CD14-positive monocyte (primary cell): ENCODE data around the gene TLCD3B. TPM values are rescaled to one million over a fixed set of nuclear protein-coding genes. Genes with fewer than 3 reads are reported as not detected.
A peak's percentile ranks its signal among the peaks of the same experiment; 100 is the strongest.

Experiments used
- DNase-seq, 3 donors: peaks; one replicate each; pipeline ENCODE4 v3.0.0-alpha.2; 2011 to 2022
- H2AFZ ChIP-seq: 2 replicates; pipeline ENCODE4 v1.6.0; 2012; ENCODE audit warnings: mild to moderate bottlenecking, low read depth, low read length, inconsistent platforms; ENCODE audit not compliant: insufficient read depth, poor library complexity, severe bottlenecking
- H3K27ac ChIP-seq, 2 donors: 1 replicate in 1 of 2; 2 replicates in 1 of 2; pipeline ENCODE4 v1.5.1; 2012 to 2013; ENCODE audit warnings: low read length in 2 of 2, control low read depth in 1 of 2, inconsistent platforms in 1 of 2, low read depth in 1 of 2, mild to moderate bottlenecking in 1 of 2
- H3K27me3 ChIP-seq, 2 donors: one replicate each; pipeline versions ENCODE4 v1.6.0 to v1.6.1; 2011 to 2013; ENCODE audit warnings: low read length in 2 of 2; ENCODE audit not compliant: control insufficient read depth in 2 of 2, insufficient read depth in 2 of 2
- H3K36me3 ChIP-seq, 2 donors: replicated peaks in 1 of 2; 1 replicate in 1 of 2; 2 replicates in 1 of 2; pipeline versions ENCODE4 v1.5.1 to v1.6.1; 2012 to 2013; ENCODE audit warnings: low read length in 2 of 2, control low read depth in 1 of 2, inconsistent platforms in 1 of 2, mild to moderate bottlenecking in 1 of 2; ENCODE audit not compliant: insufficient read depth in 2 of 2, control insufficient read depth in 1 of 2
- H3K4me1 ChIP-seq, 2 donors: 1 replicate in 1 of 2; 2 replicates in 1 of 2; pipeline versions ENCODE4 v1.5.1 to v1.6.1; 2012 to 2013; ENCODE audit warnings: low read length in 2 of 2, control low read depth in 1 of 2, inconsistent platforms in 1 of 2, mild to moderate bottlenecking in 1 of 2, moderate library complexity in 1 of 2; ENCODE audit not compliant: insufficient read depth in 2 of 2, control insufficient read depth in 1 of 2
- H3K4me2 ChIP-seq: replicated peaks from 2 replicates; pipeline ENCODE3; 2012; ENCODE audit warnings: low read length, moderate library complexity, mild to moderate bottlenecking; ENCODE audit not compliant: poor library complexity, severe bottlenecking; ENCODE audit errors: extremely low read depth
- H3K4me3 ChIP-seq, 3 experiments: fragments of 200-600 bp in 1 of 3; sonication (generic) in 1 of 3; replicated peaks in 1 of 3; 1 replicate in 2 of 3; 2 replicates in 1 of 3; pipeline ENCODE4 v1.5.1; 2011 to 2013; ENCODE audit warnings: low read length in 3 of 3, mild to moderate bottlenecking in 3 of 3, control low read depth in 2 of 3, low read depth in 2 of 3, inconsistent platforms in 1 of 3, moderate library complexity in 1 of 3
- H3K79me2 ChIP-seq: 2 replicates; pipeline ENCODE4 v1.6.0; 2012; ENCODE audit warnings: mild to moderate bottlenecking, control low read depth, inconsistent platforms, low read length, moderate library complexity; ENCODE audit not compliant: insufficient read depth
- H3K9ac ChIP-seq: 2 replicates; pipeline ENCODE4 v1.6.0; 2017; ENCODE audit warnings: low read length, mild to moderate bottlenecking; ENCODE audit not compliant: insufficient read depth, poor library complexity, severe bottlenecking
- H3K9me3 ChIP-seq, 2 donors: replicated peaks in 1 of 2; 1 replicate in 1 of 2; 2 replicates in 1 of 2; pipeline versions ENCODE4 v1.5.1 to v1.6.1; 2012 to 2013; ENCODE audit warnings: low read length in 2 of 2, control low read depth in 1 of 2; ENCODE audit not compliant: control insufficient read depth in 1 of 2, insufficient read depth in 1 of 2
- H4K20me1 ChIP-seq: 2 replicates; pipeline ENCODE4 v1.6.0; 2012; ENCODE audit warnings: mild to moderate bottlenecking, low read length, control low read depth, moderate library complexity; ENCODE audit not compliant: insufficient read depth
- H3K27ac Mint-ChIP-seq, 7 donors: one replicate each; pipeline ENCODE4 v1.8.0; 2020; ENCODE audit warnings: mild to moderate bottlenecking in 7 of 7, mixed read lengths in 7 of 7, moderate library complexity in 6 of 7, inconsistent platforms in 2 of 7
- H3K27me3 Mint-ChIP-seq, 3 donors: one replicate each; pipeline ENCODE4 v1.8.0; 2021 to 2022; ENCODE audit warnings: low read depth in 3 of 3, mild to moderate bottlenecking in 3 of 3, mixed read lengths in 3 of 3, moderate library complexity in 3 of 3, inconsistent platforms in 1 of 3
- H3K36me3 Mint-ChIP-seq, 2 donors: one replicate each; pipeline ENCODE4 v1.8.0; 2020; ENCODE audit warnings: mixed read lengths in 2 of 2, inconsistent platforms in 1 of 2, mild to moderate bottlenecking in 1 of 2
- H3K4me1 Mint-ChIP-seq: one replicate; pipeline ENCODE4 v1.8.0; 2020; ENCODE audit warnings: mild to moderate bottlenecking, mixed read lengths
- H3K4me3 Mint-ChIP-seq, 2 donors: one replicate each; pipeline ENCODE4 v1.8.0; 2020; ENCODE audit warnings: mild to moderate bottlenecking in 2 of 2, mixed read lengths in 2 of 2, moderate library complexity in 1 of 2
- H3K9me3 Mint-ChIP-seq, 7 donors: one replicate each; pipeline ENCODE4 v1.8.0; 2020 to 2022; ENCODE audit warnings: mixed read lengths in 7 of 7, mild to moderate bottlenecking in 6 of 7, moderate library complexity in 6 of 7, inconsistent platforms in 2 of 7
- WGBS: methylation state at CpG from one replicate; pipeline ENCODE4 v1.1.5; 2013; ENCODE audit warnings: missing lambda C conversion rate; ENCODE audit not compliant: insufficient coverage; 5-methylcytosine and 5-hydroxymethylcytosine counted together
- intact Hi-C, 2 donors: fragments of 100-400 bp; cut with micrococcal nuclease; formaldehyde crosslinking; loops; one replicate each; pipeline versions ENCODE4 v1.15.0 to v1.15.1; 2023
- polyA plus RNA-seq, 3 donors: library from polyadenylated mRNA; depleted of rRNA in 1 of 3; unstranded in 2 of 3; stranded (reverse) in 1 of 3; fragments of 300-500 nt in 2 of 3; fragments of >200 nt in 1 of 3; fragmentation: Illumina TruSeq in 2 of 3; gene quantifications; 1 replicate in 2 of 3; 2 replicates in 1 of 3; pipeline ENCODE4 v1.2.3, GENCODE V29; 2012 to 2021
- TF ChIP-seq, protein P1 (sequence below): fragments of 200-600 bp; IDR thresholded peaks from one replicate; pipeline ENCODE4 v1.8.0; 2022; ENCODE audit warnings: antibody characterized with exemption, mild to moderate bottlenecking

TLCD3B gene
- polyA plus RNA-seq, 3 donors: not detected

DNA sequence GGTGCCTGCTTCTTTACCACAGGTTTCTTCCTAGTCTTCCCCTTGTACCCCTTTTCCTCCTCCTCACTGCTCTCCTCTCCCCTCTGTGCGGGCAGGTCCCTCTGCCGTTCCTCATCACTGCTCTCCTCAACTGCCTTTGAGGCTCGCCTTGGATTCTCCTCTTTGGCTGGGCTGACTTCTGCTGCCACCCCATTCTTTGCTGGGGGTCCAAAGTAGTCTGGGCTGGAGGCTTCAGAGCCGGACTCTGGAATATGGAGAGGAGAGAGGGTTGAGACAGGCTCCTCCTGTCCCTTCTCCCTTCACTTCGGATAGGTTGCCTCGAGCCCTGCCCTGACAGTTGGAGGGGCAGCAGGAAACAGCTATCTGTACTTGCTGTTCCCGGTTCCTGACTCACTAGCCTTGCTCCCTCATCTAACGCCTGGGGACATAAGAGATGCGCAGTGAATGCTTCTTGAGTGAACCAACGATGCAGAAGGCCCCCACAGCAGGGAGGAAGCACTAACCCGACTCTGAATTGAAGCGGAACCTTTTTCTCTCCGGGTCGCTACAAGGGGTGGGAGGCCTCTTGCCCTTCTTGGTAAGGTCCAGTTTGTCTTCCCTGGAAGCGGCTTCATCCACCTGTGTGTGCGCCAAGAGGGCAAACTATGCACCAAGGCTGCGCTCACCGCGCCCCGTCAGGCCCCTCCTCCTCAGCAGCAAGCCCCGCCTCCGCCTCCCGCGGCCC lies 36.3 kb downstream of the TLCD3B start:
- H3K4me1 Mint-ChIP-seq: peaks cover 23% of the 10 kb centered on the region
- H3K4me2 ChIP-seq: peak overlapping the region; percentile 99
- H4K20me1 ChIP-seq: no peaks in the 10 kb centered on the region
- peak overlapping the region; percentile 99 for H2AFZ ChIP-seq
- peak overlapping the region in 1 of 2 donors; percentile 86 for H3K27ac ChIP-seq
- DNase-seq: no peak
- peaks cover 35 to 49% of the 10 kb centered on the region in 2 donors for H3K36me3 Mint-ChIP-seq
- TF ChIP-seq, protein P1, sequence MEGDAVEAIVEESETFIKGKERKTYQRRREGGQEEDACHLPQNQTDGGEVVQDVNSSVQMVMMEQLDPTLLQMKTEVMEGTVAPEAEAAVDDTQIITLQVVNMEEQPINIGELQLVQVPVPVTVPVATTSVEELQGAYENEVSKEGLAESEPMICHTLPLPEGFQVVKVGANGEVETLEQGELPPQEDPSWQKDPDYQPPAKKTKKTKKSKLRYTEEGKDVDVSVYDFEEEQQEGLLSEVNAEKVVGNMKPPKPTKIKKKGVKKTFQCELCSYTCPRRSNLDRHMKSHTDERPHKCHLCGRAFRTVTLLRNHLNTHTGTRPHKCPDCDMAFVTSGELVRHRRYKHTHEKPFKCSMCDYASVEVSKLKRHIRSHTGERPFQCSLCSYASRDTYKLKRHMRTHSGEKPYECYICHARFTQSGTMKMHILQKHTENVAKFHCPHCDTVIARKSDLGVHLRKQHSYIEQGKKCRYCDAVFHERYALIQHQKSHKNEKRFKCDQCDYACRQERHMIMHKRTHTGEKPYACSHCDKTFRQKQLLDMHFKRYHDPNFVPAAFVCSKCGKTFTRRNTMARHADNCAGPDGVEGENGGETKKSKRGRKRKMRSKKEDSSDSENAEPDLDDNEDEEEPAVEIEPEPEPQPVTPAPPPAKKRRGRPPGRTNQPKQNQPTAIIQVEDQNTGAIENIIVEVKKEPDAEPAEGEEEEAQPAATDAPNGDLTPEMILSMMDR: no peak
- peak overlapping the region; percentile 81 for H3K9ac ChIP-seq
- peak overlapping the region in 6 of 7 donors; percentile 8 to 98 (median 90) for H3K27ac Mint-ChIP-seq
- peaks cover 37 to 59% of the 10 kb centered on the region in 2 donors for H3K36me3 ChIP-seq
- H3K4me1 ChIP-seq: peaks cover 18 to 31% of the 10 kb centered on the region in 2 donors
- WGBS: 9% methylated on average over 18 of the region's 24 CpGs
- H3K9me3 ChIP-seq: no peaks in the 10 kb centered on the region
- peaks cover 16% of the 10 kb centered on the region for H3K79me2 ChIP-seq
- H3K4me3 ChIP-seq: peak overlapping the region; percentile 79 to 100 (median 100)
- H3K9me3 Mint-ChIP-seq: no peaks in the 10 kb centered on the region
- intact Hi-C loops: loop anchor here (5.0 to 10.0 kb wide), 2 partner anchors 180 to 763 kb away; partner anchors contain the start of genes PAGR1 (in 1 of the 2) and PRRT2 (in 1 of the 2)
- H3K4me3 Mint-ChIP-seq: peak overlapping the region; percentile 91 to 98
- H3K27me3 Mint-ChIP-seq: peaks cover 0 to 4% (median 0%) of the 10 kb centered on the region in 3 donors
- H3K27me3 ChIP-seq: no peaks in the 10 kb centered on the region

- Mint-ChIP-seq H3K27ac (peak overlapping the region in 5 of 7 donors; percentile 1 to 86 (median 27)), H3K4me3 (peak overlapping the region in 1 of 2 donors; percentile 6), H3K36me3 (peaks cover 36 to 49% of the 10 kb centered on the region in 2 donors), H3K9me3 (no peaks in the 10 kb centered on the region), H3K4me1 (peaks cover 23% of the 10 kb centered on the region), H3K27me3 (peaks cover 0 to 2% (median 0%) of the 10 kb centered on the region in 3 donors)
- H3K4me1 ChIP-seq: peaks cover 18 to 31% of the 10 kb centered on the region in 2 donors
- no peaks in the 10 kb centered on the region for H3K27me3 ChIP-seq
- no peaks in the 10 kb centered on the region for H4K20me1 ChIP-seq
- DNase-seq: no peak
- H3K9me3 ChIP-seq: no peaks in the 10 kb centered on the region
- H3K27ac ChIP-seq: no peak overlapping the region
- WGBS: 81% methylated on average over 9 of the region's 9 CpGs
- intact Hi-C loops: loop anchor here (5.0 to 10.0 kb wide), 2 partner anchors 179 to 763 kb away; partner anchors contain the start of genes PAGR1 (in 1 of the 2) and PRRT2 (in 1 of the 2)
- peak overlapping the region; percentile 99 for H2AFZ ChIP-seq
- peak overlapping the region; percentile 99 for H3K4me2 ChIP-seq
- H3K79me2 ChIP-seq: peaks cover 16% of the 10 kb centered on the region
- H3K36me3 ChIP-seq: peaks cover 43 to 59% of the 10 kb centered on the region in 2 donors
- TF ChIP-seq, protein P1: no peak
- peak overlapping the region in 1 of 3 experiments; percentile 100 for H3K4me3 ChIP-seq
- H3K9ac ChIP-seq: no peak overlapping the region
Measured at GRCh38 chr16:29993903-29994599, 37.0 kb downstream of the TLCD3B start.
